ENCODE data around the gene OSBPL10.

DNA sequence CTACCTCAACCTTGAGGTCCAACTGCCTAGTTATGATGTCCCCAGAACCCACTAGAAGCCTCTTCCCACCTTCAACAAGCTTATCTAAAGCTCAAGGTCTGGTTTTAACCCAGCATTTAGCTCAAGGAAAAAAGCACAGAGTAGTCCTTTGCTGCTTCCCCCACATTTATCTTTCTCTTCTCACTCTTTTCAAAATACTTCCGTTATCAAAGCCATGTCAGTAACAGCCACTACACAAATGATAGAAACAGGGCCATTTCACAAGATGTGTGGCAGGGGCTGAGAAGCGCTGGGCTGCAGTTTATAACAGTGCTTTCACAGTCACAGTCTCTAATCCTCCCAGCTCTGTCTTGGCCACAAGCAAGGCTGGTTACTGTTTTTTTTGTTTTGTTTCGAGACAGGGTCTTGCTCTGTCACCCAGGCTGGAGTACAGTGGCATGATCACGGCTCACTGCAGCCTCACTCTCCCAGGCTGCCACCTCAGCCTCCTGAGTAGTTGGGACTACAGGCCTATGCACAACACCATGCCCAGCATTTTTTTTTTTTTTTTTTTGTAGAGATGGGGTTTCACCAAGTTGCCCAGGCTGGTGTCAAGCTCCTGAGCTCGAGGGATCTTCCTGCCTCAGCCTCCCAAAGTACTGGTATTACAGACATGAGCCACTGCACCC is 218.8 kb downstream of the OSBPL10 start:
- TF ChIP-seq, protein P1, sequence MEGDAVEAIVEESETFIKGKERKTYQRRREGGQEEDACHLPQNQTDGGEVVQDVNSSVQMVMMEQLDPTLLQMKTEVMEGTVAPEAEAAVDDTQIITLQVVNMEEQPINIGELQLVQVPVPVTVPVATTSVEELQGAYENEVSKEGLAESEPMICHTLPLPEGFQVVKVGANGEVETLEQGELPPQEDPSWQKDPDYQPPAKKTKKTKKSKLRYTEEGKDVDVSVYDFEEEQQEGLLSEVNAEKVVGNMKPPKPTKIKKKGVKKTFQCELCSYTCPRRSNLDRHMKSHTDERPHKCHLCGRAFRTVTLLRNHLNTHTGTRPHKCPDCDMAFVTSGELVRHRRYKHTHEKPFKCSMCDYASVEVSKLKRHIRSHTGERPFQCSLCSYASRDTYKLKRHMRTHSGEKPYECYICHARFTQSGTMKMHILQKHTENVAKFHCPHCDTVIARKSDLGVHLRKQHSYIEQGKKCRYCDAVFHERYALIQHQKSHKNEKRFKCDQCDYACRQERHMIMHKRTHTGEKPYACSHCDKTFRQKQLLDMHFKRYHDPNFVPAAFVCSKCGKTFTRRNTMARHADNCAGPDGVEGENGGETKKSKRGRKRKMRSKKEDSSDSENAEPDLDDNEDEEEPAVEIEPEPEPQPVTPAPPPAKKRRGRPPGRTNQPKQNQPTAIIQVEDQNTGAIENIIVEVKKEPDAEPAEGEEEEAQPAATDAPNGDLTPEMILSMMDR (IDR thresholded peaks at IDR 0.05; ENCODE audit: insufficient read depth, low read depth, low read length) = no peak
- no peak for TF ChIP-seq EZH2 (IDR thresholded peaks at IDR 0.05; ENCODE audit: insufficient read depth, low read length)

Data from astrocyte (in vitro differentiated cells and primary cell).